Stimulated activated CD4-positive, alpha-beta T cell treated with anti-CD3 and anti-CD28 coated beads, Interleukin-2, amount 100 ng/mL, for 4 hours (primary cell): Measurements from ENCODE around the gene MTUS2.

Experiments used
- DNase-seq: peaks from one replicate; pipeline ENCODE4 v3.0.0-alpha.2; 2020; ENCODE audit warnings: low read depth

Gene MTUS2

DNA sequence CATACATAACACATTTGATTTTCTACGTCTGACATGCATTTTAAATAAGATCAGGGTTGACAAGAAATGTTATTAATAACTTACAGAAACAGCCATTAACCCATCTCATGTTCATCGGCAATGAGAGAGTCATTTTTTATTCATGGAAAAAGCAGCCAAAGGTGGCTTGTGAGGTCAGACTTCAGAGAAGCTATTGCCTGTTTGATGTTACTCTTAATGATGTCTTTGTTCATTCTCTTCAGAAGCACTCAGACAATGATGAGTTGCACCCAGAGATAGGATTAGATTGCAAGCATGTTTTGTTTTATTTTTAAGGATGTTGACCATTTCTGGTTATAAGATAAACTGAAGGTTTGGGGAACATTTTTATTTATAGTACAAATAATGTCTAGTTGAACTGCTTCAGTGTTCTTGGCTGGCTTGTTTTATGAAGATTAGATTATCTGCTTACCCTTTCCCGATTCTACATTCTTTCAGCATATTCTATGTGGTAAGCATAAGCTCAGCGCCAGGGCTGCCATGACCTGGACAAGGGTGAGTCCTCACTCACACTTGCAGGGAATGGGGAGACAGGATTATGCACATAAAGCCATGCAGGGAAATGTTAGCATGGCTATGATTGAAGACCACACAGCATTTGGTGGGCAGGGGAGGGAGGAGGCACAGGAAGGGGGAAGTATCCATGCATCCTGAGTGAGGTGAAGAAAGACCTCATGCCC, 288.1 kb downstream of the MTUS2 start:
- DNase-seq = no peak

DNA sequence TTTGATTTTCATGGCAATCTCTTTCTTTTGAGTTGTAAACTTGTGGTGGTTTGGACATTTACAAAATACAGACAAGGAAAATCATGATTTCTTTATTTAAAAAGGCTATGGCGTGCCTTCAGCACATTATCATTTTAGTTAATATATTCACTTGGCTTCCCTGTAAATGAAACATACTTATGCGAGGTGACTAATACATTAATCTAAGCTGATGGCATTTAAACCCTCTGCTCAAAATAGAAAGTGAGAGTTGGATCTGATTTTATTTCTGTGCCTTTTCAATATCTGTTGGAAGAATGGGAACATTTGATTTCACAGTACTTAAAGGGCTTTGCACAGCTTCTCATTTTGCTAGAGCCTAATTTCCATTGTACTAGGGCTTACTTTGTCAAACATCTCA, 289.8 kb downstream of the MTUS2 start:
- DNase-seq = no peak

DNA sequence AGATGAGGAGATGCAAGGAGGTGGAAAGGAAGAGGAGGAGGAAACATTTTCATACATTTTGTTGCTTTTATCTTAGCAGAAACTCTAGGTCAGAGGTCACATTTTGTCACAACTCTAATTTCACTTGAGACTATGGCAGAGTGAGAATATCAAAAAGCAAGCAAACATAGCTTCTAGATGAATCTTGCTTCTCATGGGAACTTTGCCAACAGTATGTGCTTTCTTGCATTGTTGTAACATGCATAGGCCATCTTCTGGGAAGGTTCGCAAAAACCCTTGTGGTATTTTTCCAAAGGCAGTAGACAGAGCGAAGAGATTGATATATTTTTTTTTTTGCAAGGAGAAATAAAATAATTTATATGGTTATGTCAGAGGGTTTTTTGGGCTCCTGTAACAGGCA, 291.3 kb downstream of the MTUS2 start:
- no peak for DNase-seq

DNA sequence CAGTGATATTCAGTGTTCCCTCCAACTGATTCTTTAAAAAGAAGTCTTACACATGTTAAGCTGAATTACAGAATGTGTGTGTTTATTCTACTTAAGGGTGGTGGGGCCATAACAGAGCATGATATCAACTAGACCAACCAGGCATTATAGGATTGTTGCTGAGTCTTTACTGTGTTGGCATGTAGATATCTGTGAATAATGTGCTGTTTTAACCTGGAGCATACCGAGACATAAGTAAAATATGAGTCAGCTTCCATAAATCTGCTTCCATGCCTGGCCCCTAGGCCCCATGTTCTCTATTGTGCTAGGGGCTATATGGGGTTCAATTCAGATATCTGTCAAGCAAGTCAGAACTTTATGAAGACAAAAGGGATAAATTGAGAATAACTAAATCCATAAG, 295.7 kb downstream of the MTUS2 start:
- no peak for DNase-seq

DNA sequence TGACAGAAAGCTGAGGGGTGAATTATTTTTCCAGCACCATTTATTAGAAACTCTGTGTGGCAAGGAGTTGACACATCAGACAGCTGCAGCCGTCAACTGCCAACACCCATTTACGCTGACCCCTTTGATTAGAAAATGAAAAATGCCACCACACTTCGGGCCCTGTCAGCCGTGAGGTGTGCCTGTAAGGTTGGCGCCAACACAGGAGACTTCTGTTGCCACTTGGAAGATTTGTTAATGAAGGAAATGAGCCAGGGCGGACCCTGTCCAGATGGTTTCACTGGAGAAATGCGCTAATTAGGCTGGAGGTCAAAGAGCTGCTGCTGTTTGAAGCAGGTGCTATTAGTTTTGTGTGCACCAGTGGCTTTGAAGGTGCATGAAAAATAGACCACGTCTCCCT, 297.5 kb downstream of the MTUS2 start:
- DNase-seq = no peak

DNA sequence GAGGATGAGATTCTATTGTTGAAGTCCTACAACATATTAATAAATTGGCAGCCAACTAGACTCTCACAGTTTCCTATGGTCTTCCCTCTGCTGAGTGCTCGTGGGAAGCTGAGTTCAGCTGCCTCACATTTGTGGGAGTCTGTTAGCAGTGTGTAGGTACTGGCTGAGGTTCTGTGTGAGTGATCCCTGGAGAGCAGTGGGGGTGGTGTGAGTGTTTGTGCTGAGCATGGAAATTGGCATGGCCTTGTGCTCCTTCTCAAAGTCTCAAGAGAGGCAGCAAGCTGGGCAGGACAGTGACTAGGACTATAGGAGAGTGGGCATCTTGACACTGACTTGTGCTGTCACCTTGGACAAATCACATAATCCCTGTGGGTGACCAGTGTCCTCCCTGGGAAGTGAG, 298.3 kb downstream of the MTUS2 start:
- DNase-seq = no peak

DNA sequence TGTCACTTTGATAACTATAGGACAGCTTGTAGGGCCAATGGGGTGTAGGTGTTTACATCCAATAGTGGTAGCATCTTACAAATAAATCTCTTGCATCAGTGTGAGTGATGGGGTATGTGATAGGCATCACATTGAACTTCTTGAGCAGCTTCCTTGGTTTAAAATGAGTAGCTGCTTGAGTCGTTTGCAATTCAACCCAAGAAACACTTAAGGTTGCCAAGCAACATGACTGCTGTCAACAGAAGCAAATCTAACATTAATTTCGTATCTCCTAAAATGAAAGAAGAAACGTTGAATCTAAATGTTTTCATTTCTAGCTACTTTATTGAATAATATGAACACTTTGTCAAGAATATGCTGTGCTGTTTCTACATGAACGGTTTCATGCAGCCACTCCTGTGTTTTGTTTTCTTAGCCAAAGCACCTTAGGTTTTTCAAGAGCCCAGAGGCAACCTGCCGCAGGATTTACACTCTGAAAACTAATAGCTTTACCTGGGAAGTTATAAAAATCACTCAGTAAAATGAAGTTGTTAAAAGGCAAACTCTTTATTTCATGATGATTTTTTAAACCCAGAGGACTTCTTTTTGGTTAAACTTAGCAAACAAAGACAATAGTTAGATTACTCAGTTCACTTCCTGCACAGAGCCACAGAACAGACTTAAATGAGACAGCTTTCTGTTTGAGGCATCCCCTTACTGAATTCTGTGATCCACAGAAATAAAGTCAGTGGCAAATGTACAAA, 305.2 kb downstream of the MTUS2 start:
- no peak for DNase-seq

DNA sequence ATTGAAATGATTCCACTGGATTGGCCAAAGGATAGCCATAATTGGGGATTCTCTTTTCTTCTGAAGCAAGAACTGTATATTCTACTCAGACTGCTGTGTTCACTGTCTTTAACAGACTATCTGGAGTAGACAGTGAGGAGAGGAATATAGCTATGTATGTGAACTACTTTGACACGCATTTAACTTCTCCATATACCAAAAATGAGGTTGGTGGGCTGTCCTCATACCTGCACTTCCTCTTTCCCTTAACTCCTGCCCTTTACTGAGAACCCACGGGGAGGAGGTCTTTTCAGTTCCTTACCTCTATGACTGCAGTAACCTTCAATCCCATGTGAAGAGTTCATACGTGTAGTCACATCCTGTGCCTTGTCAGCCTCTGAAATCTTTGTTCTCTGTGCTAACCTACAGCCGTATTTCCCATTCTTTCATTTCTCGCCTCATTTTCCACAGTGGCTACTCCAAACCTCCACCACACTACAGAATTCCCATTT, 305.8 kb downstream of the MTUS2 start:
- DNase-seq = no peak

DNA sequence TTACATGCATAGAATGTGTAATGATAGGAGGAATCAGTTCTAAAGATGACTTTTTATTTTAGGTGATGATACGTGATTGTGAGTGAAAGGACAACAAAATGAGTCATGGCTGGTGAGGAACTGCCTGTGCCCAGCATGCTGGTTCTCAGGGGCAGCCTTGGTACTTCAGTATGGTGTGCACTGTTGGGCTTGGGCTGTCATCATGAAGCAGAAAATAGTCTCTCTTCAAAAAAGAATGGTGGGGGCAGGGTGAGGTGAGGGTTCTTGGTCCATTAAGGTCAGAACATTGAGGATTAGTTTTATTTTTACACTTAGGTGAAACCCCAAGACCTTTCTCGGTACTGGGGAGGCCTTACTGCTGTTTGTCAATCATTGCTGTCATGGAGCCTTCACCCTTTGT, 309.5 kb downstream of the MTUS2 start:
- DNase-seq = no peak

DNA sequence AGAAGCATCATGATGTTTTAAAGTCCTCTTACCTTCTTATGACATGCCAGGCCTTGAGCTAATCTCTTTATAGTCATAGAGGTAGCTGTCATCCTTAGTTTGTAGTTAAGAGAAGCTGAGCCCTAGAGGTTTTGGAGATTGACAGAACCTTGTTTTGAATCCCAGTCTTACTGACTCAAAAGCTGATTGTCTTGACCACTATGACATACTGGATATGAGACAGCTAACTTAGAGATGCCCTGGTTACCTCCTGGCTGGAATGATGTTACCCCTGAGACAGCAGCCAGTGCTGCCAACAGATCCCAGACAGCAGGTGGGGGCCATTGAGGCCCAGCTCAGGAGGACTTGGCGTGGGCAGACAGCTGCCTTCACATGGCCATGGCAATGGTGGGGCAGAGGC, 311.0 kb downstream of the MTUS2 start:
- DNase-seq = no peak

DNA sequence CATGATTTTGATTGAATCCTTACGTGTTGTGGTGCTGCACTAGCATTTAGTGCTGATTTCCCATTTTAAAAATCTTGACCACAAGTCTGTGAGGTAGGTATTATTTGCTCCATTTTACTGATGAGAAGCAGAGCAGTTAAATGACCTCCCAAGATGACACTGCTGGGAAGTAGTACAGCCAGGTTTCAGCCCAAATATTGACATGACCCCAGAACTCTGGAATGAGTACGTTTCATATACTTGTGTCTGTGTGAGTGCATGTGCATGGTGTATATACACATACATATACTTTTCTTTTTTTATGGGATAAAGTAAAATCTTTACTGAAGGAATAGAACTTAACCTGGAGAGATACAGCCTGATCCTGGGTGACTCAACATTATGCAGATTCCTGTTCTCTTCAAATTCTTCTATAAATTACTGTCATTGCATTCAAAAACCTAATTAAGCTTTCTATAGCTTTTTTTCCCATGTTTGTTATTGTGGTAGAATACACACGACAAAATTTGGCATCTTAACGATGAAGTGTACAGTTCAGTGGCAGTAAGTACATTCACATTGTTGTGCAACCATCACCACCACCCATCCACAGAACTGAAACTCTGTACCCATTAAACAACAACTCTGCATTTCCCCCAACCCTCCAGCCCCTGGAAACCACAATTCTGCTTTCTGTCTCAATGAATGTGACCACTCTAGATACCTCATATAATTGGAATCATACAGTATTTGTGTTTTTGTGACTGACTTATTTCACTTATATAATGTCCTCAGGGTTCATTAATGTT, 311.9 kb downstream of the MTUS2 start:
- no peak for DNase-seq

DNA sequence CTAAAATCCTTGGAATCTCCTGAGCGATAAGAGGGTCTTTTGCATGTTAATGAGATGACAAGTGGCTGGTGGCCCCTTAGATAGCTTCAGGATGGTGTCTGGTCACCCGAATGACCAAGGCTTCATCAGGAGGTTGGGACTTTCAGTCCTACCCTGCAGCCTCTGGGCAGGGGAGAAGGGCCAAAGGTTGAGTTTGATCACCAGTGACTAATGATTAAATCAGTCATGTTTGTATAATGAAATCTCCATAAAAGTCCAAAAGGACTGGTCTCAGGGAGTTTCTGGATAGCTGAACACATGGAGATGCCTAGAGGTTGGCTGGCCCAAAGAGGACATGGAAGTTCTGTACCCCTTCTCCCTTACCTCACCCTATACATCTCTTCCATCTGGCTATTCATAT, 316.2 kb downstream of the MTUS2 start:
- no peak for DNase-seq

DNA sequence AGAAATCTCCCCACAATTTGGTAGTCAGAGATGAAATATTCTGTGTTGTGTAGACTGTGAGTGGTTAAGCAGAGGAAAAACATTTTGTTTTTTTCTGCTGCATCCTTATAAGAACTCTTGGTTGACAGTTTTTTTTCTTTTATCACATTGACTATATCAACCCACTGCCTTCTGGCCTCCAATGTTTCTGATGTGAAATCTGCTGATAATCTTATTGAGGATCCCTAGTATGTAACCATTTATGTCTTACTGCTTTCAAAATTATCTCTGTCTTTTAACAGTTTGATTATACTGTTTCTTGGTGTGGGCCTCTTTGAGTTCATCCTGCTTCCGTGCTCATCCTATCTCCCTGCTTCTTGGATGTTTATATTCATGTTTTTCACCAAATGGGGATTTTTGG, 316.9 kb downstream of the MTUS2 start:
- no peak for DNase-seq

DNA sequence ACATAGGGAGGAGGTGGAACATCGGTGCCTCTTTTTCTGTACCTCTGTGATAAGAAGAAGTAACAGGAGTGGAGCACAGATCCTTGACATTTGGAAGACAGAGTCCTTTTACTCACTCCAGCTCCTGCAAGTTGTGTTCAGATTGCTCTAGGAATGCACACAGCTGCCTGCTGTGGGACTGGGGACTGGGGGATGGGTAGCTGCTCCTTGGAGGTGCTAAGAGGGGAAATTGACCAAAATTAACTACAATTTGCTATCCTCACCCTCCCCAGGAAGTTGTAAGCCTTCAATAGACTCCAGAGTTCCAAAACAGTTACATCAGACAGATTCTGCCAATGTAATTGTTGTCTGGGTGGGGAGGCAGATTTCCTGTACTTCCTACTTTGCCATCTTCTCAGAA, 317.9 kb downstream of the MTUS2 start:
- DNase-seq = no peak

DNA sequence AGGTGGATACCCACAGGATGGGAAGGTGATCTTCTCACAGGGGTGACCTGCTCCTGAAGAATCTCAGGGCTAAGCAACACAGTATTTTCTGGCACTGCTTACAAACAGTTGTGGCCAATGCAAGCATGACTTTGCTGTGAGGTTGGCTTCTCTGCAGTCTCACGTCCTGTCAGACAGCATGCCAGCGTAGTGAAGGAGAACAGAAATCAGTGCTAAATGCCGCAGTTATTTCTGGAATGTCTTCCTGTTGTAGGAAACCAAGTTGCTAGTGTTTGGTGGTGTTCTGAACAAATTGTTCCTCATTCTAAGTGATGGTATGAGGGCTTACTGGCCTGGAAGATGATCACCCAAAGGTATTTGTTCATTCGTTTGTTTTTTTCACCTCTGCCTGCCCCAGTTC, 320.1 kb downstream of the MTUS2 start:
- no peak for DNase-seq

DNA sequence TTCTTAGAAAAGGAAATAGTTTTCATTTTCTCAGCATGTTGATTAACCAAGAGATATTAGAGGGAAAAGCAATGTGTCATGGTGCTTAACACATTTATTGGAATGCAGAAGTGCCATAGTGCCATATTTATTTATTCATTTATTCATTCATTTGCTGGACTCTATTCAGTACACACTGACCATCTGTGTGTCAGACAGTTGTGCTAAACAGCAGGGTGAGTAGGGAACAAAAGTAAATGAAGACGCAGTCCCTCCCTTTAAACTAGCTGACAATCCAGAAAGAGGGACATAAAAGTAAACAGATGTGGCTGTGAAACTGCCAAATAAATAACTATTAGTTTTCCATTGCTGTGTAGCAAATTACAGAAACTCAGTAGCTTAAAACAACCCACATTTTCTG, 323.7 kb downstream of the MTUS2 start:
- DNase-seq = no peak

DNA sequence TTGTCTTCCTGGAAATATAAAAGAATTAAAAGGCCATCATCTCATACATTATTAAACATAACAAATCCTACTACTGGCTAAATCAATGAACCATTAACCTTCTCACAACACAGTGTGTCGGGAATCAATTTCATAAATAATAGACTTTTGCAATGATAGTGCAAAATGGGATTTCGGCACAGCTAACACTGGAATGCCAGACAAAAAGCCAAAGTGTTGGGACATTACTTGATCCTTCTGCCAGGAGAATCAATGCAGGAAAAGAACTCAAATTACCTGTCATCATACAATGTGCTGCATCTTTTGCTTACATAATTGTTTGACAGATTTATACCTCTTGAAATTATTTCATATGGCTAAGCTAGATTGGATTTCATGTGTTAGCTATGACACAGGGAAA, 334.3 kb downstream of the MTUS2 start:
- DNase-seq = no peak

DNA sequence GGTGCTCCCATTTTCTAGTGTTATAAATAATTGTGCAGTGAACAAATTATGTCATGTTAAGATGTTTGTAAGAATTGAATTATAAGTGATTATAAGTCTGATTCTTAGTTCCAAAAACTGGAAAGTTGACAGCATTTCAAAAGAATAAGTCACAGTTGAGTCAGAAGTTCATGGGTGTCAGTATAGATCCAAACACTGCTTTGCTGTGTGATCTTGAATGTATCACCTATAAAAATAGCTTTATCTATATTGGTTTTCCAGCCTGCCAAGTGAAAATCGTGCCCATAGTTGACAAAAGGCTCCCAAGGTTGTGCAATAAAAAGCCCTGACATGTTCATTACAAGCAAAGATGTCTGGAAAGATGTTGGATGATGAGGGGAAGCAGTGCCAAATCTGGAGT, 336.0 kb downstream of the MTUS2 start:
- no peak for DNase-seq

DNA sequence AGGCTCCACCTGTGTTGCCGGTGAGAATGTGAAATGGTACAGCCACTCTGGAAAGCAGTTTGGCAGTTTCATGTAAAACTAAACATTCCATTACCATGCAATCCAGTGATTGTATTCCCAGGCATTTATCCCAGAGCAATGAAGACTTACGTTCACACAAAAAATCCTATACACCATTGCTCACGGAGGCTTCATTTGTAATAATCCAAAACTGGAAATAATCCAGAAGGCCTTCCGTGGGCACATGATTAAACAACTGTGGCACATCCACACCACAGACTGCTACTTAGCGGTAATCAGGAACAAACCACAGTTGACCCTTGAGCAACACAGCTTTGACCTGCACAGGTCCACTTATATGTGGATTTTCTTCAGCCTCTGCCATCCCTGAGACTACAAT, 339.7 kb downstream of the MTUS2 start:
- DNase-seq = no peak

DNA sequence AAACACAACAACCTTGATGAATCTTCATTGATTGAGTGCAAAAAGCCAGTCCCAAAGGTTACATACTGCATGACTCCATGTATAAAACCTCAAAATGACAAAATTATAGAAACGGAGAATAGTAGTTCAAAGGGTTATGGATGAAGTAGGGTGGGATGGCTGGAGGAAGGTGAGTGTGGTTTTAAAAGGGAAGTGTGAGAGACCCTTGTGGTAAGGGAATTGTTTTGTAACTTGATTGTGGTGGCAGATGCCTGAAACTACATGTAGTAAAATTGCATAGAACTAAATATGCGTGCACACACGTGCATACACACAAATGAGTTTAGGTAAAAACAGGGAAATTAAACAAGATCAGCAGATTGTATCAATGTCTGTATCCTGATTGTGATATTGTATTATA, 340.7 kb downstream of the MTUS2 start:
- no peak for DNase-seq

DNA sequence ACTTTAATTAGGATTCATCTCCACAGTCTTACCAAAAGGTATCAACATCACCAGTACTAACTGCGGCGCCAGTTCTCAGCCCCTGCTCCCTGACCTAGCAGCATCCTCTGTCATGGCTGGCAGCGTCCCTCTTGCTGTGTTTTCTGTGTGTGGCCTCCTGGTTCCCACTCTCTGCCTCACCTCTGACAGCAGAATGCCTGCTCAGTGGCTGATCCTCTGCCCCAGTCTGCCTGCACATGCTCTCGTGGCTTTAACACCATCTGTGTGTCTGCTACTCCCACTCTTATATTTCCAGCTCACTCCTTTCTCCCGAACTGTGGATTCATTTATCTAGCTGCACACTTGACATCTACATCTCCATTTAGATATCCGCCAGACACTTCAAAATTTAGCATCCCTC, 341.5 kb downstream of the MTUS2 start:
- no peak for DNase-seq

DNA sequence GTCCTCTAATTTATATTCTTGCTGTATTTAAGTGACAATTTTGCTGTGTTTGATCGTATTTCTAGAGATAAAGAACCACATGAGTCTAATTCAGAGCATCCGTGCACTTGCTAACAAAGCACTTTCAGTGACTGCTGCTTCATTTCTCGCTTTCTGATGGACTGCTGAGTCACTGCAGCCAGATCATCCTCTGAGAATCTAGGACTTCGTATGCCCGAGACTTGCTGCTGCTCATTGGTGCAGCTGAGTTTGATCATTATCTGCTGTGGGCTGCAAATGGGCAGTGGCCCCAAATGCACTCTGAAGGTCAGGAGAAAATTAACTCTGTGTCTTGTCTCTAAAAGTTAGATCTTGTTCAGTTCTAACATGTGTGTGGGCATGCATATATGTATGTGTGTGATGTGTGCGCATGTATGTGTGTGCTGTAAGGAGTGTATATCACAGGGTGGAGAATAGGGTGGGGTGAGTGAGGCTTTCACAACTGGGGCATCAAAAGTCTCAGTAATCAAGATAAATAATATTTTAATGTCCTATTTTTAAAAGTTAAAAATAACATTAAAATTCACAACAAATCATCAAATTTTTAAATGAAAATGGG, 342.6 kb downstream of the MTUS2 start:
- no peak for DNase-seq

DNA sequence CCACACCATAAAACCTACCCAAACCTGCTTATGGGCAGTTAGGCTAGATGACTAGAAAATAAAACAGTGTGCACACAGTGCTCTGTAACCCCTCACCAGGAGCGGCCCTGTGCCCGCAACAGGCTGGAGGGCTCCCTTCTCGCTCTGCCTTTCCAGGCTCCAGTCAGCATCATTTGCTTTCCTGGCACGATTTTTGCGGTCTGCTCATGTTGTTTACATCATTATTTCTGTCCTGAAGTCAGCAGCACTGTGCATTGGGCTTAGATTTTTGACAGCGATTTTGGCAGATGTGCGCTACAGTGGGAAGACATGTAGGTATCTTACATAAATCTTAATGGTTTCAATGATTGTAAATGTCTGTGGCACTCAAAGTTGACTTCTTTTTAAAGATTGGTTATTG, 344.0 kb downstream of the MTUS2 start:
- DNase-seq = no peak
